ENCODE measurements around the gene PRRX2. TPM values are rescaled to one million over a fixed set of nuclear protein-coding genes. Genes with fewer than 3 reads are reported as not detected.
A peak's percentile ranks its signal among the peaks of the same experiment; 100 is the strongest.

PRRX2 gene
- total and polyA plus RNA-seq, 9 of the 15 experiments (the other 6 are each of a cell fraction or from before 2014, with no cell fraction given), result 0.21 TPM; not detected in 8

GRCh38 chr9:129759804-129760502 is 94.5 kb downstream of the PRRX2 start (continued):
- TF ChIP-seq TEAD2 (tag; IDR thresholded peaks at IDR 0.05), result no peak
- peak; percentile 54 for TF ChIP-seq MEIS2 (IDR thresholded peaks at IDR 0.05; ENCODE audit: partially characterized antibody)
- no peak for TF ChIP-seq ERF (CRISPR knock-in tag; IDR thresholded peaks at IDR 0.05)
- TF ChIP-seq ZNF165 (CRISPR knock-in tag; IDR thresholded peaks at IDR 0.05; ENCODE audit: borderline replicate concordance), result no peak
- peak; percentile 64 for TF ChIP-seq NR2C1 (IDR thresholded peaks at IDR 0.05)
- peak; percentile 89 for TF ChIP-seq NR2C1 (tag; IDR thresholded peaks at IDR 0.05)
- TF ChIP-seq POLR2AphosphoS5 (IDR thresholded peaks at IDR 0.05; ENCODE audit: control insufficient read depth, insufficient read depth, low read depth, low read length), result no peak
- no peak for TF ChIP-seq LARP7 (IDR thresholded peaks at IDR 0.05)
- no peak for TF ChIP-seq MBD2 (IDR thresholded peaks at IDR 0.05; ENCODE audit: borderline replicate concordance, low read depth)
- TF ChIP-seq KDM1A (IDR thresholded peaks at IDR 0.05), result peak; percentile 76 to 82
- TF ChIP-seq ZNF740 (CRISPR knock-in tag; IDR thresholded peaks at IDR 0.05), result no peak
- TF ChIP-seq ZNF740 (tag; IDR thresholded peaks at IDR 0.05), result no peak
- TF ChIP-seq GTF2E2 (tag; IDR thresholded peaks at IDR 0.05), result 0 out of 2 replicates have a peak, but pooled peaks have one; percentile 35
- TF ChIP-seq ID3 (CRISPR knock-in tag; IDR thresholded peaks at IDR 0.05), result no peak
- TF ChIP-seq ID3 (tag; IDR thresholded peaks at IDR 0.05), result peak; percentile 26; the same call in 1 of the 2 replicates
- TF ChIP-seq MLX (CRISPR knock-in tag; conservative IDR thresholded peaks at IDR 0.05), result no peak
- peak; percentile 96 for TF ChIP-seq ESRRA (IDR thresholded peaks at IDR 0.05; ENCODE audit: borderline replicate concordance, low read depth)
- TF ChIP-seq ARID1B (IDR thresholded peaks at IDR 0.05), result peak; percentile 68
- TF ChIP-seq FOXK2 (conservative IDR thresholded peaks at IDR 0.05 in 1 of 2, IDR thresholded peaks at IDR 0.05 in 1 of 2; ENCODE audit: low read depth in 2 of 2), result no peak
- no peak for TF ChIP-seq KDM4B (IDR thresholded peaks at IDR 0.05; ENCODE audit: borderline replicate concordance in 2 of 2, low read depth in 1 of 2)
- no peak for TF ChIP-seq ZNF449 (CRISPR knock-in tag; IDR thresholded peaks at IDR 0.05)
- no peak for TF ChIP-seq NR2C2 (CRISPR knock-in tag; IDR thresholded peaks at IDR 0.05)
- TF ChIP-seq NR2C2 (tag; IDR thresholded peaks at IDR 0.05), result peak; percentile 74
- TF ChIP-seq HCFC1 (IDR thresholded peaks at IDR 0.05; ENCODE audit: low read depth, low read length), result no peak
- no peak for TF ChIP-seq SMARCE1 (IDR thresholded peaks at IDR 0.05)
- 0 out of 2 replicates have a peak, but pooled peaks have one; percentile 13 for TF ChIP-seq IRF1 (CRISPR knock-in tag; IDR thresholded peaks at IDR 0.05; ENCODE audit: borderline replicate concordance)

Measured in K562 (cell line).